Activated naive CD8-positive, alpha-beta T cell (primary cell): ENCODE results near the gene LIX1.

Source experiments
- H3K27ac Mint-ChIP-seq: one replicate; pipeline ENCODE4 v1.8.0; 2021; ENCODE audit warnings: mixed read lengths
- H3K27me3 Mint-ChIP-seq: one replicate; pipeline ENCODE4 v1.8.0; 2021; ENCODE audit warnings: mixed read lengths
- H3K36me3 Mint-ChIP-seq: one replicate; pipeline ENCODE4 v1.8.0; 2021; ENCODE audit warnings: mixed read lengths
- H3K4me1 Mint-ChIP-seq: one replicate; pipeline ENCODE4 v1.8.0; 2021; ENCODE audit warnings: low read depth, mixed read lengths
- H3K4me3 Mint-ChIP-seq: one replicate; pipeline ENCODE4 v1.8.0; 2021; ENCODE audit warnings: mild to moderate bottlenecking, mixed read lengths
- H3K9me3 Mint-ChIP-seq: one replicate; pipeline ENCODE4 v1.8.0; 2021; ENCODE audit warnings: low read depth, mixed read lengths

LIX1 gene

GRCh38 chr5:97102010-97102470, 40.4 kb downstream of the LIX1 start:
- Mint-ChIP-seq H3K9me3 (no peaks in the 10 kb centered on the region), H3K27me3 (peaks cover 8% of the 10 kb centered on the region), H3K4me1 (no peaks in the 10 kb centered on the region), H3K36me3 (peaks cover 8% of the 10 kb centered on the region), H3K27ac (no peak overlapping the region), H3K4me3 (no peak overlapping the region)

DNA sequence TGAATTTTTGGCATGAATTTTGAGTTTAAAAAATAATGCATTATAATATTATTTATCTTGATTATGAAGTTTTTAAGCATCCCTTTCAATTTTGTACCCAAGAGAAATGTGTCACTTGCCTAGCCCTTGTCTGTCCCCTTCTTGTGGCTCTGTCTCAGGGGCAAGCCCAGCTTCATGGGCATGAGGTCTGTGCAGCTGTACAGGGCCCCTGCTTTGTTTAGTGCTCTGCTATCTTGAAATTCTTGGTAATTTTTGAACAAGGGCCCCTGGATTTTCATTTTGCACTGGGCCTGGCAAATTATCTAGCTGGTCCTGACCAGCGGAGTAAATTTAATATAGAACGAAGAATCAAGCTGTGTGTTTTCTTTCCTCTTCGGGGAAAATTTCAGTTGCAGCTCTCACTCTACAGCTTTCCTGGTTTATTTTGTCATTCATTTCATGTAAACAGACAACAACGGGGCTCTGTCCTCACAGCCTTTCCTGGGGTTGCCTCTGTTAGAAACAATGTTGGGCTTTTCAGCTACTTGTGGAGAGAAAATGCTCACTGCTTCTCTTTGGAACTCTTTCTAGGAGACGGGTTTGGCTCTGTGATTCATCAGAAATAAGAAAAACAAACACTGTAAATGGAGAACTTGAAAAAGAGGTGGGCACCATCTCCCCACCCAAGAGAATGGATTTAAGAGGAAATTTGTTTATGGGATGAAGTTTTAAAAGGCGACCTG, 41.1 kb downstream of the LIX1 start:
- Mint-ChIP-seq H3K4me1 (no peaks in the 10 kb centered on the region), H3K9me3 (no peaks in the 10 kb centered on the region), H3K36me3 (peaks cover 8% of the 10 kb centered on the region), H3K4me3 (no peak overlapping the region), H3K27ac (no peak overlapping the region), H3K27me3 (peaks cover 8% of the 10 kb centered on the region)

GRCh38 chr5:97100476-97100875, 41.9 kb downstream of the LIX1 start:
- Mint-ChIP-seq H3K27ac (no peak overlapping the region), H3K4me3 (no peak overlapping the region), H3K9me3 (no peaks in the 10 kb centered on the region), H3K4me1 (peaks cover 1% of the 10 kb centered on the region), H3K27me3 (peaks cover 8% of the 10 kb centered on the region), H3K36me3 (peaks cover 8% of the 10 kb centered on the region)

- no peak overlapping the region for H3K4me3 Mint-ChIP-seq
- H3K36me3 Mint-ChIP-seq: peaks cover 8% of the 10 kb centered on the region
- peaks cover 10% of the 10 kb centered on the region for H3K4me1 Mint-ChIP-seq
- H3K9me3 Mint-ChIP-seq: no peaks in the 10 kb centered on the region
- H3K27ac Mint-ChIP-seq: no peak overlapping the region
- peaks cover 8% of the 10 kb centered on the region for H3K27me3 Mint-ChIP-seq
These were observed 43.5 kb downstream of the LIX1 start for GRCh38 chr5:97098922-97099321.

- Mint-ChIP-seq H3K4me3 (no peak overlapping the region), H3K27ac (no peak overlapping the region), H3K27me3 (peaks cover 8% of the 10 kb centered on the region), H3K4me1 (peaks cover 10% of the 10 kb centered on the region), H3K36me3 (peaks cover 8% of the 10 kb centered on the region), H3K9me3 (no peaks in the 10 kb centered on the region)
These were observed 44.8 kb downstream of the LIX1 start for GRCh38 chr5:97097326-97098230.

DNA sequence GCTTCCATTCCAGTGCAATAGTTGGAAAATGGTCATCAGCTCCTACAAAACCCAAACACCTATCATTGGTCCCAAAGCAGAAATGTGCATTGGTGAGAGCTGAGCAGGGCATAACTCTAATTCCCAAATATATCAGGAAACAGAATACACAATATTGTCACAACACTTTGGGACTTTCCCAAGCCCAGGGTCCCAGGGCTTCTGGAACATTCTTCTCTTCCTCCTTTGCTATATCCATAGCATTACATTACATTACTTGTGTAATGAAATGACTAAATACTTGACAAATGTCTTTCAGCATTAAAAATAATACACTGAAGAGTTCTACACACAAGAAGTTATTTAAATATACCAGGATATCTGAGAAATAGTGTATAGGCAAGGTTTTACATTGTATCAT, 45.6 kb downstream of the LIX1 start:
- Mint-ChIP-seq H3K9me3 (no peaks in the 10 kb centered on the region), H3K27ac (no peak overlapping the region), H3K27me3 (peaks cover 8% of the 10 kb centered on the region), H3K36me3 (peaks cover 8% of the 10 kb centered on the region), H3K4me1 (peaks cover 10% of the 10 kb centered on the region), H3K4me3 (no peak overlapping the region)

- no peaks in the 10 kb centered on the region for H3K9me3 Mint-ChIP-seq
- H3K27me3 Mint-ChIP-seq: peaks cover 8% of the 10 kb centered on the region
- H3K27ac Mint-ChIP-seq: no peak overlapping the region
- H3K4me1 Mint-ChIP-seq: peaks cover 10% of the 10 kb centered on the region
- no peak overlapping the region for H3K4me3 Mint-ChIP-seq
- H3K36me3 Mint-ChIP-seq: peaks cover 8% of the 10 kb centered on the region
These were observed 46.2 kb downstream of the LIX1 start for GRCh38 chr5:97096191-97096590.

- H3K27me3 Mint-ChIP-seq: peaks cover 8% of the 10 kb centered on the region
- H3K9me3 Mint-ChIP-seq: no peaks in the 10 kb centered on the region
- H3K27ac Mint-ChIP-seq: no peak overlapping the region
- H3K4me3 Mint-ChIP-seq: no peak overlapping the region
- H3K36me3 Mint-ChIP-seq: peaks cover 8% of the 10 kb centered on the region
- peaks cover 10% of the 10 kb centered on the region for H3K4me1 Mint-ChIP-seq
These were observed 47.1 kb downstream of the LIX1 start for GRCh38 chr5:97095318-97095732.

DNA sequence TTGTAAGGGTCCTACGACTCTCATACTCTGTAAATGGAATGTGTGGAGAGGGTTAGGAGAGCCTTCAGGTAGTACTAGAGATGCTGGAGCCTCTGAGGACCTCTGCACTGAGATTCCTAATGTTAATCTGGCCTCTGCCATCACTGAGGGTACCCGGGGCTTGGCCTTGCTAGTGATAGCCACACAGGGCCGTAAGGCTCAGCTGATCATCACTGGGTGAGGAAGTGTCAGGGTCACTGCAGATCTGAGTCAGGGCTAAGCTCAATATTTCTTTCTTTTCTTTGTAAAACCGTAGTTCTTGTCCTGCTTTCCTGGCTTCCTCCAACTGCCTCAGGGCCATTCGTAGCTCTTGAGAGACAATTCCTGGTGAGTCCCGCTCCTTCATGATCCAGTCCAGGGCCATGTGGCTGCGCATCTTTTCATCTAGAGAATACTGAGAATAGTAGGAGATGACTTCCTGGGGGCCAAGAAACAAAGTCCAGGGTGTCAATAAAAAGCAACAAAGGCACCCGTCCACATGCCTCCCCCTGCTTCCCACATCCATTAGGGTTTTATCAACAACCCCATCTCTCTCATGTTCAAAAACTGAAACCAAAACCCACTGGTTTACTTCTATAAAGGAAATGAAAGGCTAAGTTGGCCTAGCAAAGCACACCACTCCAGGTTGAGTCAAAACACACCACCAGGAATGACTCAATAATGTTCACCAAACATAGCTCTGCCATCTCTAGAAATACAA, 47.7 kb downstream of the LIX1 start:
- Mint-ChIP-seq H3K9me3 (no peaks in the 10 kb centered on the region), H3K27me3 (peaks cover 5% of the 10 kb centered on the region), H3K36me3 (peaks cover 5% of the 10 kb centered on the region), H3K27ac (no peak overlapping the region), H3K4me3 (no peak overlapping the region), H3K4me1 (peaks cover 10% of the 10 kb centered on the region)

DNA sequence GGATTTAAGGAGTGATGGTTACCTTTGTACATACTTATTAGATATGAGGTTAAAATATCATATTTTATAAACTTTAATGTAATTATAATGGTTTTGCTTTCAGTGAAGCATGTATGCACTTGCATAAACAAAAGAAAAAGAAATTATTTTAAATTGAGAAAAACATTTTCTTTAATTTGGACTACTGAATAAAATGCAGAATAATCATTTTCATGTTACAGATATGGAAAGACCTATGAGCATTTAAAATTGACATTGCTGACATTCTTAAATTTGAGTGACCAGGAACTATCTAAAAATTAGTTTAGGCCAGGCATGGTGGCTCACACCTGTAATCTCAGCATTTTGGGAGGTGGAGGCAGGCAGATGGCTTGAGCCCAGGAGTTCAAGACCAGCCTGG, 49.2 kb downstream of the LIX1 start:
- H3K4me1 Mint-ChIP-seq: peaks cover 10% of the 10 kb centered on the region
- peaks cover 3% of the 10 kb centered on the region for H3K36me3 Mint-ChIP-seq
- no peaks in the 10 kb centered on the region for H3K9me3 Mint-ChIP-seq
- peaks cover 3% of the 10 kb centered on the region for H3K27me3 Mint-ChIP-seq
- H3K4me3 Mint-ChIP-seq: no peak overlapping the region
- H3K27ac Mint-ChIP-seq: no peak overlapping the region

DNA sequence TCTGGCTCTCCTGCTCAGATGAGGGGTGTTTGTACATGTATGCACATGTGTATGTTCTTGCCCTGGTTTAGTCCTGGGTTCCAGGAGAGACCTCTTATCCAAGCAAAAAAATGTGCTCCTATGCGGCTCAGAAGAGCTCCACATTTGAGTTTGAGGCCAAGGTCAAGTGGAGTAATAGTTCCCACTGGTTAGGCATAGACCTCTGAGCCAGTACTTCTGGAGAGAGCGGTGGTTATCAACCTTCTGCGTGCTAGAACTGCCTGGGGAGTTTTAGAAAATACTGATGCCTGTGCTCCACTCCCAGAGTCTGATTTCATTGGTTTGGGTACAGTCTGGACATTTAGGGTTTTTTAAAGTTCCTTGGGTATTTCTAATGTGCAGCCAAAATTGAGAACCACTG, 51.5 kb downstream of the LIX1 start:
- Mint-ChIP-seq H3K27ac (no peak overlapping the region), H3K36me3 (peaks cover 3% of the 10 kb centered on the region), H3K4me3 (no peak overlapping the region), H3K4me1 (peaks cover 10% of the 10 kb centered on the region), H3K9me3 (no peaks in the 10 kb centered on the region), H3K27me3 (no peaks in the 10 kb centered on the region)

GRCh38 chr5:97089149-97089801, 53.1 kb downstream of the LIX1 start:
- H3K36me3 Mint-ChIP-seq: peaks cover 3% of the 10 kb centered on the region

DNA sequence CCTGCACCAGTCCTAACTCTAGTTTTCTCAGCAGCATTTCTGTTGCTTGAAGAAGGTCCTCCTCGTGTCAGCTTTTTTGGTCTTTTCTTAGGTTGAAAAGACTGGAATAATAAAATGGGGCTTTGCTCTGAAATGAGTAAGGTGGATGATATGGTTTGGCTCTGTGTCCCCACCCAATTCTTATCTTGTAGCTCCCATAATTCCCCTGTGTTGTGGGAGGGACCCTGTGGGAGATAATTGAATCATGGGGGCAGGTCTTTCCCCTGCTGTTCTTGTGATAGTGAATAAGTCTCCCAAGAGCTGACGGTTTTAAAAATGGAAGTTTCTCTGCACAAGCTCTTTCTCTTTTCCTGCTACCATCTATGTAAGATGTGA, 53.6 kb downstream of the LIX1 start:
- Mint-ChIP-seq H3K27me3 (no peaks in the 10 kb centered on the region), H3K36me3 (peaks cover 3% of the 10 kb centered on the region), H3K4me1 (no peaks in the 10 kb centered on the region)

More at GRCh38 chr5:97089149-97089801, 53.1 kb downstream of the LIX1 start:
- H3K9me3 Mint-ChIP-seq: no peaks in the 10 kb centered on the region
- H3K4me3 Mint-ChIP-seq: no peak overlapping the region
- no peaks in the 10 kb centered on the region for H3K27me3 Mint-ChIP-seq
- H3K4me1 Mint-ChIP-seq: no peaks in the 10 kb centered on the region
- H3K27ac Mint-ChIP-seq: no peak overlapping the region

DNA sequence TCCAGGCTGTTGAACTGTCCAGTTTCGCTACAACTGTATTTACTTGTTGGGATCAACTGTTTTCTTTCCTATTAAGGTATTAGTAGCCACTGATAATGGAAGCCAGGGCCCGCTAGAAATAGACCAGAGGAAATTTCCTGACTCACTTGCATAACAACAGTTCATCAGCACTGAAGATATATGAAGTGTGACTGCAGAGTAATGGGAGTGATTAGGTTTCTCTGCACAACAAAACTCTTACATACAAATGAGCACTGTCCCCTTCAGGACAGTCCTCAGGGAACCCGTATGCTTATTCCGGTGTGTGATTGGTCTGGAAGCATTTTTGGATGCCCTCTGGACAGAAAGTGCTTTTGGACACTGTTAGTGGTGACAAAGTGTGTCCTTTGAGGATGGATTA, 55.3 kb downstream of the LIX1 start:
- no peaks in the 10 kb centered on the region for H3K9me3 Mint-ChIP-seq
- no peak overlapping the region for H3K4me3 Mint-ChIP-seq
- H3K27me3 Mint-ChIP-seq: no peaks in the 10 kb centered on the region
- H3K27ac Mint-ChIP-seq: no peak overlapping the region
- H3K4me1 Mint-ChIP-seq: peaks cover 3% of the 10 kb centered on the region
- peaks cover 3% of the 10 kb centered on the region for H3K36me3 Mint-ChIP-seq

More for the DNA sequence above, 53.6 kb downstream of the LIX1 start:
- H3K4me3 Mint-ChIP-seq: no peak overlapping the region
- H3K9me3 Mint-ChIP-seq: no peaks in the 10 kb centered on the region
- H3K27ac Mint-ChIP-seq: no peak overlapping the region
